GM18517 (cell line): ENCODE measurements around the gene PPP1R10.
"Not testable (repeated sequence)": the region's sequence is repeated elsewhere in the genome, so short reads cannot be mapped to it uniquely, and the experiment has no call there.

Source experiments
- ATAC-seq: cut with Tn5 transposase; IDR thresholded peaks from one replicate; pipeline ENCODE4 v1.9.1; 2021; ENCODE audit warnings: mild to moderate bottlenecking, moderate library complexity; ENCODE audit not compliant: unreplicated experiment

Gene PPP1R10

DNA sequence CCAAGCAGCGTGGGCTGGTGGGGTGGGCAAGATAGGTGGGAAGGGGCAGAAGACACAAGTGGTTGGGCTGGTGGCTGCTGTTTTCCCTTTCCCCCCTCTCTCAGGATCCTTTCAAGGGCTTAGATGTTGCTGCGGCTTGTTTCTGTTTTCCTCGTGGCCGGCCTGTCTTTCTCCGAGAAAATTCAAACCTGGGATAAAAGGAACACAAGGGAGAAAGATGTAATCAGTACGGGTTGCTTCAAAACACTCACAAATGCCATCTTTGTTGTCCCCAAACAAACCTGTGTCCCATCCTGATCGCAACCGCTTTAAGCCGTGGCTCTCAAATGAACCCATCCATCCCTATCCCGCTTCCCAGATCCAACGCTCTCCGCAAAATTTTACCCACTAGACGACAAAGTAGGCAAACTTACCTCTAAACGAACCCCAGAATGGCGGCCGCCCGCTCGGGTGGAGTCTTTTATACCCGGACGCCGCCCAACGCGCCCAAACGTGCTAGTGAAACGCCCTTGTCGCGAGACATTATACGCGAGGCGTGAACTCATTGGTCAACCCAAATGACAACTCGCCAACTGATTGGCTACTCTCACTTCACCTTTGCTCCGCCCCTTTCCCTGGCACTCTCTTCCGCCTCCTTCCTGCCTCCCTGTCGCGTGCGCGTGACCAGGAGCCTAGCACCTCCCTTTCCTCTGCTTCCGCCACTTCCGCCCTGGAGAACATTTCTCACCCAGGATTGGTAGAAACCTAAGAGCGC, at the start of gene PPP1R10:
Gene PPP1R10 (minus strand): TSS at position 433 of the 754 bp plus-strand sequence. CDS start 7,299 bp downstream, outside the sequence.
- peak; percentile 70 for ATAC-seq

DNA sequence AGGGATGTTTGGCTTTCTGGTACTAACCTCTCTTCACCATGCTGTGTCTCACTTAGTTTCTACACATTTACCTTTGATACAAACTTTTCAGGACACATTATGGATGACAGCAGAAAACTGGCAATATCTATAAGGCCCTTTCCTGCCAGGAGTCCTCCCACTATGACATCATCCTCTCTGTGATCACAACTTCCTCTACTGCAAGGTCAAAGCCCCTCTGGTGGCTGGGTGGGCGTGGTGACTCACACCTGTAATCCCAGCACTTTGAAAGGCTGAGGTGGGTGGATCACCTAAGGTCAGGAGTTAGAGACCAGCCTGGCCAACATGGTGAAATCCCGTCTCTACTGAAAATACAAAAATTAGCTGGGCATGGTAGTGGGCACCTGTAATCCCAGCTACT, 49.3 kb upstream of the PPP1R10 start:
- not testable (repeated sequence) for ATAC-seq

DNA sequence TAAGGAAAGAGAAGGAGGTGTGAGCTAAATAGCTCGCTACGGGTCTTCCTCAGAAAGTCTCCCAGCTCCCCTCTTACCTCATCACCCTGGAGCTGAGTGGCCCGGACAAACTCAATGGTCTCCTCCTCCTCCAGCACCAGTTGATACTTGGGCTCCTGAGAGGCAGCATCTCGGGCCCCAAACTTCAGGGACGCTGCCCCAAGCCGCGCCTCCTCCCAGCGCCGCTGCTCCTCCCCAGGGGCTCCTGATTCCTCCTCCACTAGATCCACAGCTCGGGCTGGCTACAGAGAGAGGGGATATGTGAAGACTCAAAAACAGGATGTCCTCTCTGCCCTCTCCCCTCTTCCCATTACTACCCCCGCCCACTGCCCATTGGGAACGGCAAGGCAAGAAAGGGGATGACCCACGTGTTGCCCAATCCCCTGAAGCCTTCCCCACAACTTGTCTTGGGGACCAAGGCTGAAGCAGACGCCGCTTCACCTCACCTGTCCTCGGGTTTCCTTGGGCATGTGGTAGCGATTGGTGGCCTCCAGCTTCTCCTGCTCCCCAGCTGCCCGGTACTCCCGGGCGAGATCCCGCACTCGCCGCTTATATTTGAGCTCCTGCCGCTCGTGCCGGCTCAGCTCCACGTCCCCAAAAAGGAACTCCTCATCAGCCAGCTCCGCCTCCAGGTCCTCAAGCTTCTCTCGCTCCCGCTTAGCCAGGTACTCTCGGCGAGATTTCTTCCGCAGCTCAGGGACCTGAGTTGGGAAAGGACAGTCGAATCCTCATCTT, 48.1 kb upstream of the PPP1R10 start:
- ATAC-seq, result no peak

DNA sequence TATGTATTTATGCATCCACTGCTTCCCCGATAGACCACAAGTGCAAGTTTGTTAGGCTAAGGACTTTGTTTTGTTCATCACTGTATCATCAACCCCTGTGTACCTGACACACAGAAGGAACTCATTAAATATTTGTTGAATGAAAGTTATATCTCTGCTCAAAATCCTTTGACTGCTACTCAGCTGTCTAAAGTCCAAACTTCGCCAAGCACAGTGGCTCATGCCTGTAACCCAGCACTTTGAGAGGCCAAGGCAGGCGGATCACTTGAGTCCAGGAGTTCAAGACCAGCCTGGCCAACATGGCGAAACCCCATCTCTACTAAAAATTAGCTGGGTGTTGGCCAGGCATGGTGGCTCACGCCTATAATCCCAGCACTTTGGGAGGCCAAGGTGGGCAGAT, 40.9 kb upstream of the PPP1R10 start:
- ATAC-seq, result not testable (repeated sequence)

DNA sequence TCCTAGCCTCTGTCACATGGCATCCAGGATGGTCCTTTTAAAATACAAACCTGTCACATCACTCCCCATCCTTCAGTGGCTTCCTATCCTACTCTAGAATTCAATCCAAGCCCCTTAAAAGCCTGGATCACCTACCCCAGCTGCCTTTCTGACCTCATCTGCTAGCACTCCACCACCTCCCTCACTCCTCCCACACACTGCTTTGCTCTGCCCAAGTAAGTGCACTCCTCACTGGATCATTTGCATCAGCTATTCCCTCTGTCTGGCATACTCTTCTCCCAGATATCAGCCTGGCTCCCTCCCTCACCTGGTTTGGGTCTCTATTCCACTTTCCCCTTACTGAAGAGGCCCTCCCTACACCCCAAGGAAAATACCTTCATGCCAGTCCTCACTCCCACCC, 40.4 kb upstream of the PPP1R10 start:
- no peak for ATAC-seq

DNA sequence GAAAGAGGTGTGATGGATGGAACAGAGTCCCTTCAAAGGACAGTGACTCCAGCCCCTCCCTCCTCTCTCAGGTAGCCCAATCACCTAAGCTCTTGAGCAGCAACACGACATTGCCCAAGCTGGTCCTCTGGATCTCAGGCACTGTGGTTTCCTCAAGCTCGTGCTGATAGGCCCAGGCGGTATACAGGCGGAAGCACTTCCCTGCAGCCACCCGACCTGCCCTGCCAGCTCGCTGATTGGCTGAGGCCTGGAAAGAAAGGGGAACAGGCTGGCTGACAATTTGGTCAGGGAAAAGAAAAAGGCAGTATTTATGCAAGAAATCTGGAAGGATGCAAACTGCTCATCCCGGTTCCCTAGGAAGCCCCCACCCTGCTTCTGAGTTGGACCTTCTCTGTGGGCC, 39.5 kb upstream of the PPP1R10 start:
- no peak for ATAC-seq

DNA sequence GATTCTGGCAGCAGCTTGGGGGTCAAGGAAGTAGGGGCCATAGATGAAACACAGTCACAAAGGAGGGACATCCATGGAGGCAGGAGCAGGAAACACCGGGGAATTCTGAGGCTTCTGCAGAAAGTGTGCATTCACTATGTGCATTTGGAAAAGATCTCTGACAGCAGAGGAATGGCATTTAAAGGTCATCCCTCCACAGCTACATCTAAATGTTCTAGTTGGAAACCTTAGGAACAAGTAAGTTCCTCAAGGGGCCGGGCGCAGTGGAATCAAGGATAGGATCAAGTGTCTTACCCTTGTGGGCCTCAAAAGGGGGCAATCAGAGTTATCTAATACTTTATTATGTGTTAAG, 38.7 kb upstream of the PPP1R10 start:
- ATAC-seq, result no peak

DNA sequence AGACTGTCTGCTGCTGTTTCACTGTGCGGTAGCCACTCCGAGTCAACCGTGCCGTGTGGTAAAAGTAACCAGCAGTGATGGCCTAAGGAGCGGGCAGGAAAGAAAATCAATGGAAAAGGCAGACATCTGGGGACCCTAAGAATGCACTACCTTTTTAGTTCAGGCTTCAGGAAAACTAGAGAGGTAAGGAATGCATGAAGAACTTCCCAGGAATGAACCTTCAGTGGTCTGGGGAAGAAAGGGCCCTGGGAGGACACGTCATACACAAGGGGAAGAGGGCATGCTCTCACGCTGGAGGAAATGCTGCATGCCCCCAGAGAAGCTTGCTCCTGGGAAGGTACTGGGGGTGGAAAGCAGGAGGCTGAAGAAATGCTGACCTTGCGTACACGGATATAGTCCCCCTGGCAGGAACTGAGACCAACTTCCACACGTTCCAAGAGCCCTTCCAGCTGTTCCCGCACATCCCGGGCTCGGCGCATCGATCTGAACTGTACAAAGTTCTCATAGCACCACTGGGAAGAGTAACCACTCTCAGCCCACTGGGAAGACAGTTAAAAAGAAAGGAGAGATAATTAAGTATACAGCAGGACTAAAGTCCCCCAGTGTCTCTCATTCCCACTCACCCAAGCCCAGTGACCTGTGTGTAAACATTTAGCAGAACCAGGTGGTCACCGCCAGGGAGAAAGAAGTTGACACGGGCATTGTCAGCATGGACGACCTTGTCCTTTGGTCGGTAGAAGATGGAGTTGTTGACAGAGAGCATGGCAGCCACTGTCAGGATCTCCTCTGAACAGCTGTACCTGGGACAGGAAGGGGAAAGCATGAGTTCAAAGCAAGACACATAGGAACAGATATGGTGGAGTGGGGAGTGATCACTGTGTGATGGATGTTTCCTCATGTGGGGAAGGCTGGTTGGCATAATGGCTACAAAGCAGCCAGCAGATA, 38.0 kb upstream of the PPP1R10 start:
- ATAC-seq, result no peak

DNA sequence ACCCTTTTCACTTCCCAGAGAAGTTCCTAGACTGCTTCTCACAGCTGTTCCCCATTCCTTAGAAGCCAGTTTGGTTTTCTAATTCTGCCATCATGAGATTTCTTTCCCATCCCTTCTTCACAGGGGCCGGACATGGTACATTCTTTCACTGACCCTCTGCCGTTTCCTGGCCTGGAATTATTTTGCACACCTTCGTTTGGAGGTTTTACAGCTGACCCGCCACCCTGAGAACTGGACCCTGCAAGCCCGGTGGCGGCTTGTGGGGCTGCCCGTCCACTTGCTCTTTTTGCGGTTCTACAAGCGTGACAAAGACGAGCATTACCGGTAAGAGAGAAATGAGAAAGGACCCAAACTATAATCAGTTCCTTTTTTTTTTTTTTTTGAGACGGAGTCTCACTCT, 34.1 kb upstream of the PPP1R10 start:
- no peak for ATAC-seq

DNA sequence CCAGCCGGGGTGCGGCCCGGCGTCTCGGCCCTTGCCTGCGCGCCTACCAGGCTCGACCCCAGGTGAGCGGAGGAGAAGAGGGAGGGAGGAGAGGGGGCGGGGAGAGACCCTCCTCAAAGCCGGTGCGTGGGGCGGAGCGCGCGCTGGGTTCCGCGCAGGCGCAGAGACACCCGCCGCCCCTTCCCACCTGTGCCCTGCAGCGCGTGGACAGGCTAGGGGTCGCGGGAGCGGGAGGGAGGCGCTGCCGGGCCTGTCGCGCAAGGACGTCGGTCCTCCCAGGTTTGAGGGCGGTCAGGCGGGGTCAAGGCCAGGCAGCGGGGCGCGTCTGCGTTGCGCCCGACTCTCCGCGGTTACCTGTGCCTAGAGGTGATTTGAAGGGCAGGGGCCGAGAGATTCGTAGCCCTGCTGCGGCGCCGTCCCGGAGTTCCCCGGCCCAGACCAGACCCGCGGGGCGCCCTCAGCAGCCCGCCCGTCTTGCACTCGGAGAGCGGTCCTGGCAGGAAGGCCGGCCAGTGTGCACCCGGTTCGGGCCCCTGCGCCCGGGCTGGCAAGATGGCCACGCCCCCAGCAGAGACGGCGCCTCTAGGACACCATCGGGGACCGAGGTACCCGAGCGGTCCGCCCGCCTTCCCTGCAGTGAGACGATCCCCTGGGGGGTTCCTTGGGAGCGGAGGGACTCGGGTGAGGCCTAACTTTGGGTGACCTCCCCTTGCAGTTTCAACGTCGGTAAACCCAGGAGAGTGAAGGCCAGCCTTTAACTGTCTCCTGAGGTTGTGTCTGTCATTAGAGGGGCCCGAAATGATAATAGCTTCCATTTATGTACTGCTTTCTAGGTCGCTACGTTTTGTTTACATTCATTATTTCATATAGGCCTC, 30.4 kb upstream of the PPP1R10 start:
- peak; percentile 56 for ATAC-seq

DNA sequence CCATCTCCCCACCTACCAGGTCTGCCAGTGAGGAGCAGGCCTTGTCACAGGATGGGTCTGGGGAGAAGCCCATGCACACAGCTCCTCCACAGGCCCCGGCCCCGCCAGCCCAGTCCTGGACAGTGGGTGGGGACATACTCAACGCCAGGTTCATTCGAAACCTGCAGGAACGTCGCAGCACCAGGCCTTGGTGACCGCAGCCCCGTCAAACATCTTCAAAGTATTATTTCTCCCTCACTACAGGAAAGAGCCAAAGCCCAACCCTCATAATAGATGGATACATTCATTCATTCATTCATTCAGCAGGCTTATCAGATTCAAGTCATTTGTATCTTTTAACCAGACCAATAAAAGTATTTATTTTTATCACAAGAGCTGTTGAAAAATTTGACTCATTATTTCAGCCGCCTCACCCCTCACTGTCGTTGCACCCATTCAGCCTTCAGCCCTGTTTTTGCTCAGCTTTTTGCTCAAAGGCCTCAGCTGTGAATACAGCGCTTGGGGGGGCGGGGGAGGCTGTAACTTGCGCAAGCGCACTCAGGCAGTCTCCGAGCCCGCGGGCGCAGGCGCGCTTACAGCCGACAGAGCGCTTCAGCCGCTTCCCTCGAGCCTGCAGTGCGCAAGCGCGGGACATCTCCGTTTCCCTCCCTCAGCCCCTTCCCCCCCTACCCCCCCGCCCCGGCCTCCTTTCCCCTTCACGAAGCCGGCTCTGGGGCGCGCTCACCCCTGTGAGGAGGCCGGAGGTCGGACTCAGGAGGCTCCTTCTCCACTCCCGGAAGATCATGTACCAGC, 29.6 kb upstream of the PPP1R10 start, which contains the start of gene C6orf136:
Gene C6orf136 (plus strand): TSS at position 684 of the 792 bp plus-strand sequence. CDS start 99 bp downstream, at position 783.
- peak; percentile 40 for ATAC-seq

DNA sequence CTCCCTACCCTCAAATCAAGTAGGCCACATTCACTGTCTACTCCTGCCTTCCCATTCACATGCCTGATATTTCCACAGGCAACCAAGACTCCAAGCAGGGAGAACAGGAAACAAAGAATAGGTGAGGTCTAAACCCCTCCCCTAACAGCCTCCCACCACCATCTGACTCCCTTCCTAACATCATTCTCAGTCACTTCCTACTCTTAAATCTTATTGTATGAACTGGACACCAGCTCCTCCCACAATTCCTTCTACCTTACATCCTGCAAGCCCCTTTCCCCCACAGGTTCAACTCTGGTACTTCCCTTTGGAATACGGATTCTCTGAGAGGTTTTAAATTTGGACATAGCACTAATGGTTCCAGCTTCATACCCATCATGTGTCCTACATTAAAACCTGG, 28.9 kb upstream of the PPP1R10 start:
- ATAC-seq, result no peak

DNA sequence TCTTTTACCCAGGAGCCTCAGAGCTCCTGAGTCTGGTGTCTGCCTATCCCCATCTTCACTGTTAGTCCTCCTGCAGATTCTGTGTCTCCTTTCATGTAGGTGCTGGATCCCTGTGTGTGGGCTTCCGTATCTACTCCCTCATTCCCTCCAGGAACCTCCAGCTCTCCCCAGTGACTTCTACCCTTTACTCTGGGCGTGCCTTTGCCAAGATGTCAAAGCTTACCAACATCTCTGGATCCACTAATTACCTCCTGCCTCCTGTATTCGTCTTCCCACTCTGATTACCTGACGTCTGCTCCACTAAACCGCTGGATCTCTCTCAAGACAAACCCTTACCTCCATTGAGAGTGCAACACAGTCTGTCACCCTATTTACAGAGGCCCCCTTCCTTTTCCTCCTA, 27.7 kb upstream of the PPP1R10 start:
- ATAC-seq, result no peak

DNA sequence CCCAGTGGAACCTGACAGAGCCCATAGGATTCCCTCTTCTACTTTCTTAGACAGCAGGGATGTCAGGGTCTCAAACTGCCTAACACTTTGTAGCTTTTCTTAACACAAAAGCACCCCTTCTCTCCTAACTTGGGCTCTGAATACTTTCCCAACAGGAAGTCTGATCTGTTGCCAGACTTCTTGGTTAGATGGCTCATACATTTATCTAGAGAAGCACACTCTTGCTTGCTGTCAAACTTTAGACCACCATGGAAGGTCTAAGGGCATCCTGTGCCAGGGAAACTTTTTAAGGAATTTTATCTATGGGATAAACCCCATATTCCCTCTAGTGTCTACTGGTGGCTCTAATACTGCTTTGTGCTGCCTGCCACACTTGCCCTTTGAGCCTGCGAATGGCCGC, 26.6 kb upstream of the PPP1R10 start:
- ATAC-seq, result no peak

DNA sequence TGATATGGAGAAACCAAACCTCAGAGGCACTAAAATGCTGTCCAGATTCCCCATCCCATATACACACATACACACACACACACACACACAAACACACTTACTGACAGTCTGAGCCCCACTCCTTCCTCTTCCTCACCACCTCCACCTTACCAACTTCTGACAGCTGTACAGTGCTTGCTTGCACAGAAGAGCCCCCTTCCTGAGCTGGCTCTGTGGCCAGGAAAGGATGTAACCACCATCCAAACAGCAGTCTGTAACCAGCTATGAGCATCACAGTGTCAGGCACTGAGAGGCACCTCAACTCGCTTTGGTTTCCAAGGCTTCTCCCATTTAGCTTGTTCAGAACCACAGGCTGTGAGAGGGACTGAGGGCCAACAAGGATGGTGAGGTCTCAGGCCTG, 24.0 kb upstream of the PPP1R10 start:
- no peak for ATAC-seq

DNA sequence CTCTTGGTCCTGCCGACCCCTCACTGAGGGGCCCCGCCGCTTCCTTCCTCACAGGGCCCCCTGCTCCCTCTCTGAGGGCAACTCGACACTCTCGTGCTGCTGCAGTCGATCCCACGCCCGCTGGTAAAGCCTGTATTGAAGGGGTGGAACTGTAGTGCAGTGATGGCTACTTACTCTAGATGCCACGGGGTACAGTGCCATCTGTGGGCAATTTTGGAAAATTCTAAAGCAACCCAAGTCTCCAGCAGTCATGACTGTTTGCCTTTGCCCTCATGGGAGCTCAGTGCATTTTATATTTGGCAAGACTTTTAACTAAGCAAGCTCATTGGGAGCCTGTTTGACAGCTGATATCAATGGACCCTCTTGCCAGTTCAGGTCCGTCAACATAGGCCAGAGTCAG, 23.4 kb upstream of the PPP1R10 start:
- no peak for ATAC-seq

DNA sequence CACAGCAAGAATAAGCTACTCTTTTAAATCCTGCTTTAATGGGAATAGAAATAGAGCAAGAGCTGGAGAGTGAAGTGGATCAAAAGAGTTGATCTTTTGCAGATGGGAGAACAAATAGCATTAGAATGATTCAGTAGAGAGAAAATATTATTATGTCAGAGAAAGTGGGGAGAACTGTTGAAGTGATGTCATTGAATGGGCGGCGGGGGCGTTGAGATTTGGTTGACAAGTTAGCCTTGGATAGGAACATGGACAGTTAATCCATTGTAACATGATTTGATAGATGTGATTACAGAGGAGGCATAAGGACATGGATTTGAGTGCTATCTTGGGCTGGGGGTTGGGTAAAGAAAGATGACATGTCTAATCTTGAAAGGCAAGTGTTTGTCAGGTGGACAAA, 18.8 kb upstream of the PPP1R10 start:
- no peak for ATAC-seq

DNA sequence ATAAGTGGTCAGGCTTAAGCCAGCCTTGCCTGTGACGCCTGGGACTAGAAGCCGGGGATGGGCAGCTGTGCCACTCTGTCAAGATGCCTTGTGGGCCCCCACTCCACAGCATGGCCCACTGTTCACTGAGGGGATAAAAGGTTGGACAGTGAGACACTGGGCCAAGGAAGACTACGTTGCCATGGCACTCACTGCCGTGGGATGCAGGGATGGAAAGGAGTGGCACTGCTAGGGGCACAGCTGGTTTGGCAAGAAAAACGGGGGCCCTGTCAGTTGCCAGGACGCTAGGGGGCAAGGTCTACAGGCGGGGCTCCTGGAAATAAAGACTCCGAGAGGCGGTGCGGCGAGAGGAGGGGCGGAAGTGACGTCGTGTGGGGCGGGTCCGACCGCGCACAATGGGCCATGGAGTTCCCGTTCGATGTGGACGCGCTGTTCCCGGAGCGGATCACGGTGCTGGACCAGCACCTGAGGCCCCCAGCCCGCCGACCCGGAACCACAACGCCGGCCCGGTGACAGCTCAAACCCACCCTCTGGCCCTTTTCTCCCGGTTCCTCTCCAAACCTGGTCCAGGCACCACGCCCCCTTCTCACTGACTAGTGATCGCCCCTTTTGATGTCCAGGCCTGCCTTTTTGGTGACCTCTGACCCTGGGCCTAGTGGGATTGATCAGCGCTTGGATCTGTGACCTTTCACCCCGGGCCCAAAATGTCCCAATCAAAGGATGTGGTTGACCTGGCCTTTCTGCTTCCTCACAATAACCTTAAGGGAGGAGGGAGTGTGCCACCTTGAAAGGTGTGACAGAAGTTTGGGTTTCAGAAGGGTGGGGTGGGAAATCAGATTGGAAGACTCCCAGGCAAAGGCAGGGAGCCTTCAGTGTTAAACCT, 9.7 kb upstream of the PPP1R10 start, which contains the start of gene ATAT1:
Gene ATAT1 (plus strand): TSS at position 391 of the 883 bp plus-strand sequence.
- ATAC-seq, result peak; percentile 63
